NCI-H146 treated with DMSO at 0.1 percent for 48 hours (cell line): Measurements from ENCODE around the gene CBX7.

Source experiments
- DNase-seq: peaks from one replicate; lab custom pipeline; 2025; ENCODE audit not compliant: unreplicated experiment; lab: John Stamatoyannopoulos, UW

Gene CBX7

DNA sequence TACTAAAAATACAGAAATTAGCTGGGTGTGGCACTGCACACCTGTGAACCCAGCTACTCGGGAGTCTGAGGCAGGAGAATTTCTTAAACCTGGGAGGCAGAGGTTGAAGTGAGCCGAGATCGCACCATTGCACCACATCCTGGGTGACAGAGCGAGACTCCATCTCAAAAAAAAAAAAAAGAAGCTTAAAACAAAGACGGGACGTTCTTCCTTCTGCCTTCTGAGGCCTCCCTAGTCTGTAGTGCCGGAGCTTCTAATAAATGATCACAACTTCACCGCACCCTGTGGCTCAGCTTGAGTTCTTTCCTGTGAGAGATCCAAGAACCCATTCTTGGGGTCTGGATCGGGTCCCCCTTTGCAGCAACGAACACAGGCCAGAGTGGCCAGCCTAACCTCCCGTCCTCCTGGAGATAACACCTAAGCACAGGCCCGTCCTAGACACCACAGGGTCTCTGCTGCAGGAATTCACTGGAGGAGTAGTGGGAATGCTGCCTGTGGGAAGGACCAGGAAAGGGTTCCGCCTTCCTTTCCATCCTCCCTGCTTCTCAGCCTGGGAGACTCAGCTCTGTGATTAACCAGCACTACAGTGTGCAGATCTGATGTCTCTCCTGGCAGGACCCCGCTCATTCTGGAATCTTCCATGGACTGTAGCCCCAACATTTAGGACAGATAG, 57.6 kb downstream of the CBX7 start:
- DNase-seq = no peak

DNA sequence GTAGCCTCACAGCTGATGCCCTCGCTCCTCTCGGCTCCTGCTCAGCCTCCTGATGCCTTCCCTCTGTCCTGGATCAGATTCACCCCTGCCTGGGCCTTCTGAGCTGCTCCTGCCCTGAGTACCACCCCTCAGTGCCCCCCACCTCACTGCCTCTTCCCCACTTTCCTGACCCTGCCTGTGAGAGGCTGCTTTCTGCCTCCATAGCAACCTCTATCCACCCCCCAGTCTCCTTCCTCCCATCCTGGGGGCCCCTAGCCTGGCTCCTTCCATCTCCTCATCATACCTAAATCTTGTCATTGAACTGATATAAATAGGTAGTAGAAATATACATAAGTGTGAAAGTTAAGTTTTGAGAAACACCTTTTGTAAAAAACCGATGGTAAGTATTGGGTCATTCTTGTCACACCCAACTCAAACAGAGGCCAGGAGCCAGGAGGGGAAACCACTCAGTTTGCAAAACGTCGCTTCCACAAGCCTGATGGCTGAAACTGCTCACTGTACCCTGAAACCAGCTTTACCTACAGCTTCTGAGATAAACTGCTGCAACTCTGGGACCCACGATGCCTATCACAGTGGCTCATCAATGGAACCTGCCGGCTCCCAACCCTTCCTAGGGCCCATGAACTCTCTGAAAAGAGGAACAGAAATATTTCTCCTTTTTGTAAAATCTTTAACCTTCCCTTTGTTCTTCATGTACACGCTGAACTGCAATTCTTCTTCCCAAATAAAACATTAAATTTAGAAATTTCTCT, 60.2 kb downstream of the CBX7 start:
- DNase-seq = no peak

GRCh38 chr22:39091126-39092081, 61.1 kb downstream of the CBX7 start:
- DNase-seq = no peak

DNA sequence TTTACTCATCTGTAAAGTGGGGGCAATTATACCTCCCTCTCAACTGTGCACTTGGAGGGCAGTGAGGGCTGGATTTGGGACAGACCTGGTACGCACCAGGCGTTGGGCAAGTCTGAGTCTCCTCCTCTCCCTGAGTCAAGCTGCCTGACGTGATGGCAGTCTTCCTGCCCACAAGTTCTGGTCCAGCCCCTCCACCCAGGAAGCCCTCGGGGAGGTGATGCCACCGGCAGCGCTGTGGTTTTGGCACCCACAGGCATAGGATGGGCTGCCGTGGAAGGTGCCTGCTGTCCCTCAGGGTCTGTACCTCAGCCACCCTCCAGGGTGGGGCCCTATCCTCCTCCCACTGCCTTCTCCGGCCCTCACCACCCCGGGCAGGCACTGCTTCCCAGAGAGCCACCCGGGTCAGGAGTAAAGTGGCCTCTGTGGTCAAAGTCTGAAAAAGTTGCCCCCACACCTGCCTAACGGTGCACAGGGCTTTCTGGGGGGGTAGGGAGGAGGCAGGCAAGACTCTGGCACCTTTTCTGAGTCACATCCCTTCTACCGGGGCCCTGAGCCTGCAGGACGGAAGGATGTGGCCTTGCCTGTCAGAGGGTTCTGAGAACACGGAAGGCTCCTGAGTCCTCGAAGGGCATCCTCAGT, 61.9 kb downstream of the CBX7 start:
- DNase-seq = no peak

DNA sequence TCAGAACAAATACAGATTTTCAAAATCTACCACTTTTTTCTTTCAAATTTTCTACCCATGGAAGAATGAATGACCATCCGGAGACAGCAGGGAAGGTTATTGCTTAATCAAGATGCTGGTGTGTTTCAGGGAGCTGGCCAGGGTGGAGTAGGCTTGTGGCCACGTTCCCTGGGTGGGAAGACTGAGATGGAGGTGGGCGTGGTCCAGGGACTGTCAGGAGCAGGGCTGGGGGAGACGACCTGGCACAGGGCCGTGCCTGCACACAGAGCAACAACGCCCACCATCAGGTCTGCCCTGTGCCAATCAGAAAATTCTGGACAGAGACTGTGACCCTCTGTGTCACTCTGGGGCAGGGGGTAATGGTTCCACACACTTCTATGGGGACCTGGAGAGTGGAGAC, 62.6 kb downstream of the CBX7 start:
- no peak for DNase-seq

- no peak for DNase-seq
Observed at GRCh38 chr22:39088685-39089032, 63.8 kb downstream of the CBX7 start.

GRCh38 chr22:39087881-39088684, 64.4 kb downstream of the CBX7 start:
- DNase-seq = no peak

DNA sequence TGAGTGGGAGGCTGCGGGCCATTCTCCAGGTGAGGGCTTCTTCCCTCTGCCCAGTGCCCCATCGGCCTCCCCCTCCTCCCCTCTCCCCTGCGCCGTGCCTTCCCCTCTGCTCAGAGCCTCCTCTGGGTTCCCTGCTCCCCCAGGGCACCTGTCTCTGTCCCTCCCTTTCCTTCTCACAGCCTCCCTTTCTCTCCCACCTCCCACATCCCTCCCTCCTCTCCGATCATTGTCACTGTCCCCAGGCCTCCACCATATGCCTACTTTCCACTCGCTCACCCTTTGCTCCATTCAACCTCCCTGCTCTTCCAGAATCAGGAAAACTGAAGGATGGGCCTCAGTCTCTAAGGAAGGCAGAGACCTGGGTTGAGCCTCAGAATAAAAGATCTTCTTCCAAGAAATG, 65.4 kb downstream of the CBX7 start:
- DNase-seq = no peak

DNA sequence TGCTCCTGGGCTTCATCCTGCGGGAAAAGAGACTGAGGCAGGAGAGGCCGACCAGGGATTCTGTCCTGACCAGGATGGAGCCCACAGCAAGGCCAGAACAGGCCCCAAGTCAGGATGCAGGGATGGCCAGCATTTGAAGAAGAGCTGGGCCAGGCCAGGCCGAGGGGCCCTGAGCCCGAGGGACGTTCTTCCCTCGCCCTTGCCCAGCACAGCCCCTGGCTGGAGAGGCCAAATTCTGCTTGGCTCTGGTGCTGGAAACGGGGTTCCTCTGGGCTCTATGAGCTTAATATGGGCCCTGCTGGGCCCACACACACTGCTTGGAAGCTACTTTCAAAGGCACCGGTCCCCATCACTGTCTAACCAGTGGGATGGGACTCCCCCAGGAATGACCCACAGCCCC, 67.8 kb downstream of the CBX7 start:
- DNase-seq = no peak

DNA sequence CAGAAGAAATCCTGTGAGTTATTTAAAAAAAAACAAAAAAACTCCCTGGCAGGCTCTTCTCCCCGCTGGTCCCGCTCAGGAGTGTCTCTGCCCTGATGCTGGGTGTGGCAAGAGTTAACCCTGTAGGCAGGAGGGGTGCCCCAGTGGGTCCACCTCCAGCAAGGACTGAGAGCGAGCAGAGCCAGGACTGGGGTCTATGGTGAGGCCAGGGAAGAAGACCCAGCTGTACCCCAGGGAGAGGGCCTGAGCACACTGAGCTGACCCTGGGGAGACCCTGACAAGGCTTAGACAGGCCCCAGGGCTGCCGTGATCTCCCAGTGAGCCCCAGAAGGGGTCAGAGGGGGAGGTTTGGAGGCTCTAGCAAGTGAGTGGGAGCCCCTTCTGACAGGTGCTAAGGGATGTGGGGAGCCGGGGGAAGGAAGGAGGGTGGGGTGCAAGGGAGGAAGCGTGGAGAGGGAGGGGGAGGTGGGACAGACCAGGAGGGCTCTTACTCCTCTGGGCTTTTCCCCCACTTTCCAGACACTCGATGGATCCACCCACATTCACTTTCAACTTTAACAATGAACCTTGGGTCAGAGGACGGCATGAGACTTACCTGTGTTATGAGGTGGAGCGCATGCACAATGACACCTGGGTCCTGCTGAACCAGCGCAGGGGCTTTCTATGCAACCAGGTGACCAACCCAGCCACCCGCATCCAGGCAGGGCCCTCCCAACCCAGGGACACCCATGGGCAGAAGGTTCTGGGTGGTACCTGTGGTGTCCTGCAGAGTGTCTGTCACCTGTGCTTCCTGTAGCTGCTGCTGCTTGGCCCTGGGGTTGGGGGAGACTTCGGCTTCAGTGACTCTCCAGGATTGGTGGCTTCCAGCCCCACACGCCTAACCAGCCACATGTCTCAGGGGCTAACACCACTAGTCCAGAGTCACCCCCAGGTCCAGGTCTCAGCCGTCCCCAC, 69.0 kb downstream of the CBX7 start:
- DNase-seq = no peak

DNA sequence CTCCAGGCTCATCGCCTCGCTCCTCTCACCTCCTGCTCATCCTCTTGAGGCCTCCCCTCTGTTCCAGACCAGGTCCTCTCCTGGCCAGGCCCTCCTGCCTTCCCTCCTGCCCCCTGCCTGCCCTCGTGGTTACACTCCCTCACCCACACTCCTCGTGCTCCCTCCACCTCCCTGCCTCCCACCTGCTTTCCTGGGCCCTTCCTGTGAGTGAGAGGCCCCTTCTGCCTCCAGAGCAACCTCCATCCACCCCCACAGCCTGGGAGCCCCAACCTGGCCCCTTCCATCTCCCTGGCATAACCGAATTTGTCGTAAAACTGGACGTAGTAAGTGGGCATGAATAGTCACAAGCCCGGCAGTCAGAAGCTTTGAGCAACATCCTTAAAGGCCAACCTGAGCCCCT, 70.9 kb downstream of the CBX7 start:
- DNase-seq = no peak

DNA sequence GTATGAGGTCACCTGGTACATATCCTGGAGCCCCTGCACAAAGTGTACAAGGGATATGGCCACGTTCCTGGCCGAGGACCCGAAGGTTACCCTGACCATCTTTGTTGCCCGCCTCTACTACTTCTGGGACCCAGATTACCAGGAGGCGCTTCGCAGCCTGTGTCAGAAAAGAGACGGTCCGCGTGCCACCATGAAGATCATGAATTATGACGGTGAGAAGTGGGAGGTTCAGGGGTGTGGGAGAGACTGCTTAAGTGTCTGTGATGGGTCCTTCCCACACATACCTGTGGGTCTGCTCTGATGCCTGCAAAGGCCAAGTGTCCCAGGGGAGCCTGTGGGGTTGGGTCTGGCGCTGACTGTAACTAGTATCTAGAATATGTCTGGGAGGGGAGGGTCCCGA, 71.5 kb downstream of the CBX7 start:
- no peak for DNase-seq
